Endodermal cell (in vitro differentiated cells): ENCODE measurements around the gene C21orf91. TPM values are rescaled to one million over a fixed set of nuclear protein-coding genes. Genes with fewer than 3 reads are reported as not detected.

Experiments
- DNase-seq: peaks from one replicate; pipeline ENCODE4 v3.0.0-alpha.2; 2017
- H3K27ac ChIP-seq: 2 replicates; pipeline ENCODE4 v1.5.1; 2013; ENCODE audit warnings: mild to moderate bottlenecking, low read depth, low read length, moderate library complexity
- H3K27me3 ChIP-seq: 2 replicates; pipeline ENCODE4 v1.6.1; 2013; ENCODE audit warnings: mild to moderate bottlenecking, low read length, moderate library complexity; ENCODE audit not compliant: insufficient read depth, control insufficient read depth, poor library complexity, severe bottlenecking
- H3K36me3 ChIP-seq: 2 replicates; pipeline ENCODE4 v1.7.0; 2013; ENCODE audit warnings: mild to moderate bottlenecking, low read length, moderate library complexity; ENCODE audit not compliant: control insufficient read depth, insufficient read depth
- H3K4me1 ChIP-seq: one replicate; pipeline ENCODE4 v1.7.0; 2013; ENCODE audit warnings: low read length; ENCODE audit not compliant: control insufficient read depth, insufficient read depth
- H3K4me3 ChIP-seq: 2 replicates; pipeline ENCODE4 v1.5.1; 2013; ENCODE audit warnings: mild to moderate bottlenecking, low read length, moderate library complexity
- H3K9ac ChIP-seq: 2 replicates; pipeline ENCODE4 v1.6.1; 2013; ENCODE audit warnings: mild to moderate bottlenecking, low read length, moderate library complexity; ENCODE audit not compliant: poor library complexity, severe bottlenecking; ENCODE audit errors: extremely low read depth
- H3K9me3 ChIP-seq: 2 replicates; pipeline ENCODE4 v1.6.1; 2013; ENCODE audit warnings: mild to moderate bottlenecking, low read length, moderate library complexity; ENCODE audit not compliant: control insufficient read depth
- H3K27ac Mint-ChIP-seq: 2 replicates; pipeline ENCODE4 v1.8.0; 2020; ENCODE audit warnings: mixed read lengths
- H3K27me3 Mint-ChIP-seq: 2 replicates; pipeline ENCODE4 v1.8.0; 2021; ENCODE audit warnings: mild to moderate bottlenecking, mixed read lengths; ENCODE audit not compliant: insufficient read depth
- H3K36me3 Mint-ChIP-seq: 2 replicates; pipeline ENCODE4 v1.8.0; 2020; ENCODE audit warnings: low read depth, mixed read lengths
- H3K4me1 Mint-ChIP-seq: 2 replicates; pipeline ENCODE4 v1.8.0; 2020; ENCODE audit warnings: mixed read lengths
- H3K4me3 Mint-ChIP-seq: 2 replicates; pipeline ENCODE4 v1.8.0; 2020; ENCODE audit warnings: mild to moderate bottlenecking, moderate library complexity, mixed read lengths
- H3K9me3 Mint-ChIP-seq: 2 replicates; pipeline ENCODE4 v1.8.0; 2020; ENCODE audit warnings: mild to moderate bottlenecking, mixed read lengths
- CTCF ChIP-seq: fragments of 200-600 bp; sonication (generic); conservative IDR thresholded peaks from 2 replicates; pipeline ENCODE4 v1.5.0; 2021; ENCODE audit warnings: antibody characterized with exemption, mild to moderate bottlenecking
- WGBS, 2 experiments: methylation state at CpG; one replicate each; pipeline versions ENCODE4 v1.1.5 to v1.1.7; 2013; ENCODE audit warnings: missing lambda C conversion rate in 2 of 2, mixed read lengths in 1 of 2; ENCODE audit not compliant: insufficient coverage in 1 of 2, insufficient read length in 1 of 2; 5-methylcytosine and 5-hydroxymethylcytosine counted together
- total RNA-seq, 2 donors: library from RNA; stranded (reverse); fragmentation: NEBNext Ultra II Directional in 1 of 2; extraction: Animal tissue kit (Norgen Biotek cat#: 25700) in 1 of 2; gene quantifications; 2 replicates in 1 of 2; 3 replicates in 1 of 2; pipeline ENCODE4 v1.2.1, GENCODE V29; 2021

C21orf91 gene
- total RNA-seq, 2 donors from 2014 or later = 32.3 to 49.5 TPM

GRCh38 chr21:17813353-17813752 lies 5.8 kb downstream of the C21orf91 start:
- Mint-ChIP-seq H3K4me3 (no peak overlapping the region), H3K27me3 (no peaks in the 10 kb centered on the region), H3K4me1 (peaks cover 5% of the 10 kb centered on the region), H3K27ac (no peak overlapping the region), H3K36me3 (peaks cover 77% of the 10 kb centered on the region), H3K9me3 (peaks cover 25% of the 10 kb centered on the region)
- WGBS, 2 experiments = 90 to 93% methylated on average over 2 of the region's 2 CpGs
- Histone ChIP-seq H3K9me3 (peaks cover 68% of the 10 kb centered on the region), H3K9ac (no peak overlapping the region), H3K27me3 (no peaks in the 10 kb centered on the region), H3K27ac (no peak overlapping the region), H3K4me3 (peak overlapping the region; percentile 97), H3K4me1 (no peaks in the 10 kb centered on the region), H3K36me3 (peaks cover 91% of the 10 kb centered on the region)
- no peak for TF ChIP-seq CTCF
- DNase-seq = no peak

GRCh38 chr21:17805966-17806365 lies 13.2 kb downstream of the C21orf91 start:
- no peak overlapping the region for H3K27ac ChIP-seq
- TF ChIP-seq CTCF = no peak
- no peak overlapping the region for H3K4me3 Mint-ChIP-seq
- H3K9ac ChIP-seq = no peak overlapping the region
- no peak for DNase-seq
- WGBS, 2 experiments = 97 to 100% methylated on average over 3 to 4 of the region's 4 CpGs
- H3K4me1 ChIP-seq = no peaks in the 10 kb centered on the region
- peaks cover 94% of the 10 kb centered on the region for H3K36me3 ChIP-seq
- H3K4me1 Mint-ChIP-seq = peaks cover 3% of the 10 kb centered on the region
- H3K9me3 ChIP-seq = peaks cover 60% of the 10 kb centered on the region
- H3K4me3 ChIP-seq = peak overlapping the region; percentile 8
- H3K27ac Mint-ChIP-seq = no peak overlapping the region
- H3K27me3 Mint-ChIP-seq = no peaks in the 10 kb centered on the region
- H3K36me3 Mint-ChIP-seq = peaks cover 80% of the 10 kb centered on the region
- peaks cover 47% of the 10 kb centered on the region for H3K9me3 Mint-ChIP-seq
- H3K27me3 ChIP-seq = no peaks in the 10 kb centered on the region

GRCh38 chr21:17803536-17803935 lies 15.6 kb downstream of the C21orf91 start:
- Histone ChIP-seq H3K9ac (no peak overlapping the region), H3K27me3 (no peaks in the 10 kb centered on the region), H3K4me1 (no peaks in the 10 kb centered on the region), H3K4me3 (no peak overlapping the region), H3K27ac (no peak overlapping the region), H3K36me3 (peaks cover 91% of the 10 kb centered on the region), H3K9me3 (peaks cover 35% of the 10 kb centered on the region)
- DNase-seq = no peak
- Mint-ChIP-seq H3K36me3 (peaks cover 63% of the 10 kb centered on the region), H3K4me1 (peaks cover 7% of the 10 kb centered on the region), H3K4me3 (no peak overlapping the region), H3K27ac (no peak overlapping the region), H3K9me3 (peaks cover 29% of the 10 kb centered on the region), H3K27me3 (no peaks in the 10 kb centered on the region)
- 92 to 95% methylated on average over 2 to 3 of the region's 3 CpGs for WGBS, 2 experiments
- TF ChIP-seq CTCF = no peak
